ENCODE data around the gene PALLD. TPM values are rescaled to one million over a fixed set of nuclear protein-coding genes. Genes with fewer than 3 reads are reported as not detected.
A peak's percentile ranks its signal among the peaks of the same experiment; 100 is the strongest.

The PALLD gene
- total RNA-seq, 1 experiment from 2014 or later, result 18.3 TPM

GRCh38 chr4:168844353-168845049, 347.6 kb downstream of the PALLD start:
- H3K4me1 ChIP-seq (ENCODE audit: insufficient read depth, low read length), result peaks cover 16% of the 10 kb centered on the region
- no peak overlapping the region for H3K18ac ChIP-seq (ENCODE audit: insufficient read length, low read depth, low read length)
- no peak overlapping the region for H4K8ac ChIP-seq (replicated peaks; ENCODE audit: insufficient read length, low read depth, low read length)
- H4K5ac ChIP-seq (ENCODE audit: insufficient read length, low read depth, low read length), result no peak overlapping the region
- H3K9me3 ChIP-seq (ENCODE audit: control insufficient read depth, low read depth, low read length), result no peaks in the 10 kb centered on the region
- H2BK120ac ChIP-seq (ENCODE audit: low read depth, low read length, poor library complexity, severe bottlenecking), result no peak overlapping the region
- H4K91ac ChIP-seq (ENCODE audit: insufficient read length, low read depth, low read length), result no peak overlapping the region
- Mint-ChIP-seq H3K27me3 (ENCODE audit: low read depth) (peaks cover 4% of the 10 kb centered on the region; the same call in 1 of the 2 replicates), H3K4me1 (peaks cover 83 to 89% of the 10 kb centered on the region in 2 experiments), H3K9me3 (no peaks in the 10 kb centered on the region), H3K4me3 (no peak overlapping the region; a peak in 1 of 5 replicates), H3K36me3 (ENCODE audit: insufficient read depth in 1 of 3, low read depth in 3 of 3) (no peaks in the 10 kb centered on the region; a peak in 3 of 7 replicates), H3K27ac (peak overlapping the region in 1 of 3 experiments; percentile 23; a peak in 1 of 7 replicates)
- no CpG with 5 or more reads among the region's 8 CpGs for WGBS (ENCODE audit: extremely low coverage, insufficient read length, low lambda C conversion rate)
- no peak overlapping the region for H3K56ac ChIP-seq (ENCODE audit: insufficient read length, low read depth, low read length)
- no peak overlapping the region for H2AFZ ChIP-seq (ENCODE audit: low read length)
- H3K27me3 ChIP-seq (ENCODE audit: insufficient read depth, low read length), result no peaks in the 10 kb centered on the region
- no peak overlapping the region for H2BK5ac ChIP-seq (ENCODE audit: insufficient read length, low read length)
- TF ChIP-seq, protein P1, sequence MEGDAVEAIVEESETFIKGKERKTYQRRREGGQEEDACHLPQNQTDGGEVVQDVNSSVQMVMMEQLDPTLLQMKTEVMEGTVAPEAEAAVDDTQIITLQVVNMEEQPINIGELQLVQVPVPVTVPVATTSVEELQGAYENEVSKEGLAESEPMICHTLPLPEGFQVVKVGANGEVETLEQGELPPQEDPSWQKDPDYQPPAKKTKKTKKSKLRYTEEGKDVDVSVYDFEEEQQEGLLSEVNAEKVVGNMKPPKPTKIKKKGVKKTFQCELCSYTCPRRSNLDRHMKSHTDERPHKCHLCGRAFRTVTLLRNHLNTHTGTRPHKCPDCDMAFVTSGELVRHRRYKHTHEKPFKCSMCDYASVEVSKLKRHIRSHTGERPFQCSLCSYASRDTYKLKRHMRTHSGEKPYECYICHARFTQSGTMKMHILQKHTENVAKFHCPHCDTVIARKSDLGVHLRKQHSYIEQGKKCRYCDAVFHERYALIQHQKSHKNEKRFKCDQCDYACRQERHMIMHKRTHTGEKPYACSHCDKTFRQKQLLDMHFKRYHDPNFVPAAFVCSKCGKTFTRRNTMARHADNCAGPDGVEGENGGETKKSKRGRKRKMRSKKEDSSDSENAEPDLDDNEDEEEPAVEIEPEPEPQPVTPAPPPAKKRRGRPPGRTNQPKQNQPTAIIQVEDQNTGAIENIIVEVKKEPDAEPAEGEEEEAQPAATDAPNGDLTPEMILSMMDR (conservative IDR thresholded peaks at IDR 0.05), result no peak
- no peak overlapping the region for H3K4ac ChIP-seq (ENCODE audit: low read depth, low read length)
- no peaks in the 10 kb centered on the region for H4K20me1 ChIP-seq (ENCODE audit: control insufficient read depth, insufficient read depth, insufficient read length)
- no peak overlapping the region for H2AK5ac ChIP-seq (ENCODE audit: insufficient read length, low read length)
- H3K23me2 ChIP-seq (ENCODE audit: insufficient read length, low read depth, low read length, poor library complexity, severe bottlenecking), result no peaks in the 10 kb centered on the region
- H2BK15ac ChIP-seq (ENCODE audit: low read depth, low read length), result no peak overlapping the region
- DNase-seq, result no peak
- H3K27ac ChIP-seq (ENCODE audit: insufficient read length, low read depth, low read length), result no peak overlapping the region
- H3K9ac ChIP-seq (ENCODE audit: extremely low read depth, insufficient read length, low read length), result no peak overlapping the region
- H3K14ac ChIP-seq (ENCODE audit: insufficient read depth, low read length), result no peak overlapping the region
- no peak overlapping the region for H3K4me2 ChIP-seq (ENCODE audit: insufficient read depth, insufficient read length, low read length)
- no peaks in the 10 kb centered on the region for H3K79me2 ChIP-seq (ENCODE audit: insufficient read depth, low read length)
- H2BK12ac ChIP-seq (ENCODE audit: insufficient read length, low read depth, low read length), result no peak overlapping the region
- no peak overlapping the region for H3T11ph ChIP-seq (ENCODE audit: low read length)
- no peak overlapping the region for H2BK20ac ChIP-seq (ENCODE audit: low read depth, low read length, poor library complexity, severe bottlenecking)
- H3K23ac ChIP-seq (ENCODE audit: insufficient read length, low read depth, low read length), result no peak overlapping the region
- no peaks in the 10 kb centered on the region for H3K79me1 ChIP-seq (ENCODE audit: insufficient read depth, low read depth, low read length, poor library complexity, severe bottlenecking)

Measured in H9 (cell line).